ENCODE results near the gene COL23A1.

GRCh38 chr5:178308541-178309092 is 281.6 kb downstream of the COL23A1 start:
- TF ChIP-seq ZNF274 (CRISPR knock-in tag; IDR thresholded peaks at IDR 0.05) (no peak), ZNF451 (CRISPR knock-in tag; IDR thresholded peaks at IDR 0.05) (no peak), HNRNPL (IDR thresholded peaks at IDR 0.05; ENCODE audit: low read depth, low read length) (no peak), CTCF (CRISPR knock-in tag; IDR thresholded peaks at IDR 0.05) (no peak), E2F2 (CRISPR knock-in tag; IDR thresholded peaks at IDR 0.05; ENCODE audit: borderline replicate concordance) (no peak), ZBTB43 (CRISPR knock-in tag; conservative IDR thresholded peaks at IDR 0.05) (no peak), JUNB (CRISPR knock-in tag; IDR thresholded peaks at IDR 0.05; ENCODE audit: borderline replicate concordance) (no peak), IKZF1 (IDR thresholded peaks at IDR 0.05) (no peak), SMYD3 (CRISPR knock-in tag; IDR thresholded peaks at IDR 0.05) (no peak)
